ENCODE data around the gene RGS8. TPM values are rescaled to one million over a fixed set of nuclear protein-coding genes. Genes with fewer than 3 reads are reported as not detected.

RGS8 gene
- total and polyA plus RNA-seq, 11 donors, result 0.05 to 0.23 (median 0.11) TPM; not detected in 8

DNA sequence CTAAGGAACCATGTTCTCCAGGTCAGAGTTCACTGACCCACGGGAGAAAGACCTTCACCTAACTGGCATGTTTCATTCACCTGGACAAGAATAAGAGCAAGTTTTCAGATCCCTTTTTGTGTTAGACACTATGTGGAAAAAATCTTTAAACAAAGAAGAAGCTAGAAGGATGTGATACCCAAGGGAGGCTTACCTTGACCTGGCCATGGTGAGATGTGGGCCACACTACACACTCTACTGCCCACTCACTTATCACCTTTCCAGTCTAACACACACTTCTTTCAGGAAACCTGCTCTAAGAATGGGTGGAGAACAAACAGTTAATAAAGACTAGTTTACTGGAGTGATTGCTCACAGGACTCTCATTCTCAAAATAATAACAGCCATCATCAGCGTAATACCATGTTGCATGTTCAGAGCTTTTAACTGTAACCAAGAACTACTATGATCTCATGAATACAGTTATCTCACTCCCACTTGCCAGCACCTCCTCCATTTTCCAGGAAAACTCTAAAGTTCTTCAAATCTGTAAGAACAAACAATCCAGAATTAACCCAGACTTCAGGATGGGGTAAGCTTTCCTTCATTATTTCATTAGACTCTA lies 1.4 kb downstream of the RGS8 start:
- Histone ChIP-seq H3K27ac (no peak overlapping the region), H3K36me3 (no peaks in the 10 kb centered on the region), H3K4me3 (no peak overlapping the region), H3K27me3 (peaks cover 0 to 9% (median 0%) of the 10 kb centered on the region in 9 donors), H3K9me3 (no peaks in the 10 kb centered on the region), H3K4me1 (peaks cover 0 to 12% (median 0%) of the 10 kb centered on the region in 12 donors)
- TF ChIP-seq POLR2A (IDR thresholded peaks at IDR 0.05), result no peak
- intact Hi-C loops (cut with DNase I), result loop anchor here in 2 of 10 donors (5.0 to 10.0 kb wide), 2 partner anchors 62 to 94 kb away; no protein-coding TSS in a partner anchor
- ATAC-seq, result no peak
- 81 to 97% (median 88%) methylated on average over 2 of the region's 2 CpGs for WGBS, 4 donors
- DNase-seq, result no peak

DNA sequence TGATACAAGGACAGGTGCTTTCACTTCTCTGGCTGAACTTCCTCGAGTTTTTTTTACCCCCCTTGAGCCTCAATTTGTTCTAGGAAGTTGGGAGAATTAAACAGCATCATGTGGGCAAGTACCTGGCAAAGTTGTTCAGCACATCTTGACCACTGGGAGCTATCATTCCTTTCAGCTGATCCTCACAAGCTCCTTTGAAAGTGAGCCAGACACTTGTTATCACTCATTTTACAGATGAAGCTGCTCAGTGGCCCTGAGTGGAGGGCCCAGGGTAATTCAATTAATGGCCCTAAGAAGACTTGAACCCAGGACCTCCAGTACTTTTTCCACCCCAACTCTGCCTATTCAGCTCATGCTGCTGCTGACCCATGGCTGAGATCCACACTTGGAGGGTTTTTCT lies 2.0 kb downstream of the RGS8 start:
- Histone ChIP-seq H3K9me3 (no peaks in the 10 kb centered on the region), H3K36me3 (no peaks in the 10 kb centered on the region), H3K4me1 (peaks cover 0 to 15% (median 0%) of the 10 kb centered on the region in 12 donors), H3K27me3 (peaks cover 0 to 9% (median 0%) of the 10 kb centered on the region in 9 donors), H3K4me3 (no peak overlapping the region), H3K27ac (no peak overlapping the region)
- no peak for ATAC-seq
- intact Hi-C loops (cut with DNase I), result loop anchor here in 2 of 10 donors (5.0 to 10.0 kb wide), 2 partner anchors 62 to 95 kb away; no protein-coding TSS in a partner anchor
- TF ChIP-seq POLR2A (IDR thresholded peaks at IDR 0.05), result no peak
- TF ChIP-seq, protein P1, sequence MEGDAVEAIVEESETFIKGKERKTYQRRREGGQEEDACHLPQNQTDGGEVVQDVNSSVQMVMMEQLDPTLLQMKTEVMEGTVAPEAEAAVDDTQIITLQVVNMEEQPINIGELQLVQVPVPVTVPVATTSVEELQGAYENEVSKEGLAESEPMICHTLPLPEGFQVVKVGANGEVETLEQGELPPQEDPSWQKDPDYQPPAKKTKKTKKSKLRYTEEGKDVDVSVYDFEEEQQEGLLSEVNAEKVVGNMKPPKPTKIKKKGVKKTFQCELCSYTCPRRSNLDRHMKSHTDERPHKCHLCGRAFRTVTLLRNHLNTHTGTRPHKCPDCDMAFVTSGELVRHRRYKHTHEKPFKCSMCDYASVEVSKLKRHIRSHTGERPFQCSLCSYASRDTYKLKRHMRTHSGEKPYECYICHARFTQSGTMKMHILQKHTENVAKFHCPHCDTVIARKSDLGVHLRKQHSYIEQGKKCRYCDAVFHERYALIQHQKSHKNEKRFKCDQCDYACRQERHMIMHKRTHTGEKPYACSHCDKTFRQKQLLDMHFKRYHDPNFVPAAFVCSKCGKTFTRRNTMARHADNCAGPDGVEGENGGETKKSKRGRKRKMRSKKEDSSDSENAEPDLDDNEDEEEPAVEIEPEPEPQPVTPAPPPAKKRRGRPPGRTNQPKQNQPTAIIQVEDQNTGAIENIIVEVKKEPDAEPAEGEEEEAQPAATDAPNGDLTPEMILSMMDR (IDR thresholded peaks at IDR 0.05), result no peak
- WGBS, 4 donors, result 32 to 45% (median 39%) methylated on average over 1 of the region's 1 CpG
- no peak for DNase-seq

DNA sequence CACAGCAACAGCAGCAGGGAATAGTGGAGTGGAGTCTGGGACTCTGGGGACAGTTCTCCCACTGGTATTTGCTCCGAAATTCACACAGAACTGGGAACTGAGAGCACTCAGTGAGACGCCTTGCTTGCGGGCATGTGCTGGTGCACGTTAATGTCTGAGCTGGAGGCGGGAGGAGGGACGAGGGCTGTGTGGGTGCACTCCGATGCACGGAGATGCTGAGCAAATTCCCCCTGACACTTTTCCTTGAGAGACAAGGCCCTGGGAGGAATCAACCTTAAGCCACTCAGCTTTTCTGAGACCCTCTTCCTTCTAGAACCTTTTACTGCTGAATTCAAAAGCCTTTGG lies 2.8 kb downstream of the RGS8 start:
- H3K36me3 ChIP-seq, result no peaks in the 10 kb centered on the region
- TF ChIP-seq POLR2A (IDR thresholded peaks at IDR 0.05), result no peak
- TF ChIP-seq, protein P1 (IDR thresholded peaks at IDR 0.05), result no peak
- 83 to 94% (median 89%) methylated on average over 8 of the region's 8 CpGs for WGBS, 4 donors
- H3K27ac ChIP-seq, result no peak overlapping the region
- H3K4me3 ChIP-seq, result no peak overlapping the region
- no peaks in the 10 kb centered on the region for H3K9me3 ChIP-seq
- peaks cover 0 to 24% (median 6%) of the 10 kb centered on the region in 12 donors for H3K4me1 ChIP-seq
- H3K27me3 ChIP-seq, result peaks cover 0 to 9% (median 0%) of the 10 kb centered on the region in 9 donors
- DNase-seq (no peak), ATAC-seq (no peak)
- intact Hi-C loops (cut with DNase I), result loop anchor here in 2 of 10 donors (5.0 to 10.0 kb wide), 2 partner anchors 63 to 96 kb away; no protein-coding TSS in a partner anchor

DNA sequence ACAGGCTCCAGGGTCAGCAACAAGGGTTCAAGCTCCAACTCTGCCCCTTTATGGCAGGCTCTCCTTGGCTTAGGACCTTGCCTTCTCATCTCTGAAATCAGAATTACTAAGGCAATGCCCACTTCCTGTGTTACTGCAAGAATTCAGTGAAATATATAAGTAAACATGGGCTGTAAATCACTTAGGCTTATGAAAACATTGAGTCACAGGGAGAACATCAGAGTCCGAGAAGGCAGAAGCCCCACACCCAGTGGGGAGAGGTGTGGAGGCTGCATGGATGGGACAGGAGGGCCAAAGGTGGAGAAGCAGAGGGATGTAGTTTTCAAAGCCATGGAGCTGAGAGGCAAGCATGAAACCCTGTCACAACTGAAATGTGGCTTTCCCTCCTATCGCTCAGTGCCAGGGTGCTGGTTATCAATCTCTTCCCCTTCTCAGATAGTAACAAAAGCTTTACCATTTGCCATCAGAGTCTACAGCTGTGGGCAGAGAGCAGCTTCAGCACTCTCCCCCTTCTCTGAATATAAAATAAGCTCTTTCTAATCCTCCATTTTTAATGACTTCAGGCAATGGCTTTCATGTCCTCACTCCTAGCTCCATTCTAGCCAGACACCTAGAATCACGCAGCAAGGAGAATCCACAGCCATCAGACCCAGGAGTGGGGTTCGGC lies 3.4 kb downstream of the RGS8 start:
- intact Hi-C loops (cut with DNase I), result loop anchor here in 2 of 10 donors (5.0 to 10.0 kb wide), 2 partner anchors 64 to 96 kb away; no protein-coding TSS in a partner anchor
- H3K9me3 ChIP-seq, result no peaks in the 10 kb centered on the region
- peaks cover 0 to 26% (median 9%) of the 10 kb centered on the region in 12 donors for H3K4me1 ChIP-seq
- ATAC-seq (no peak), DNase-seq (no peak)
- WGBS, 4 donors, result 92 to 97% (median 94%) methylated on average over 4 of the region's 4 CpGs
- H3K36me3 ChIP-seq, result no peaks in the 10 kb centered on the region
- peaks cover 0 to 9% (median 0%) of the 10 kb centered on the region in 9 donors for H3K27me3 ChIP-seq
- no peak overlapping the region for H3K4me3 ChIP-seq
- H3K27ac ChIP-seq, result no peak overlapping the region
- TF ChIP-seq, protein P1 (IDR thresholded peaks at IDR 0.05), result no peak
- TF ChIP-seq POLR2A (IDR thresholded peaks at IDR 0.05), result no peak

All from heart left ventricle (tissue), 16 donors.